Keratinocyte (primary cell): ENCODE results near the gene BRSK2. TPM values are rescaled to one million over a fixed set of nuclear protein-coding genes. Genes with fewer than 3 reads are reported as not detected.

Experiments
- DNase-seq: peaks from one replicate; pipeline ENCODE4 v3.0.0-alpha.2; 2011; ENCODE audit warnings: low read depth, missing footprints, low spot score
- FAIRE-seq: peaks from 2 replicates; lab custom pipeline; 2011; peaks lifted over from hg19 to GRCh38; lab: Jason Lieb, UNC
- H2AFZ ChIP-seq: 2 replicates; pipeline ENCODE4 v1.6.0; 2012; ENCODE audit warnings: low read length, control low read depth, inconsistent platforms; ENCODE audit not compliant: control insufficient read depth
- H3K27ac ChIP-seq: 2 replicates; pipeline ENCODE4 v1.5.1; 2011; ENCODE audit warnings: low read length; ENCODE audit not compliant: control insufficient read depth, insufficient read depth
- H3K27me3 ChIP-seq: 3 replicates; pipeline ENCODE4 v1.6.0; 2011; ENCODE audit warnings: low read length; ENCODE audit not compliant: control insufficient read depth, insufficient read depth; ENCODE audit errors: extremely low read depth
- H3K36me3 ChIP-seq, 2 experiments: 2 replicates in 1 of 2; 3 replicates in 1 of 2; pipeline ENCODE4 v1.5.1; 2011; ENCODE audit warnings: low read length in 2 of 2, mild to moderate bottlenecking in 1 of 2; ENCODE audit not compliant: control insufficient read depth in 2 of 2, insufficient read depth in 2 of 2; ENCODE audit errors: extremely low read depth in 1 of 2
- H3K4me1 ChIP-seq: 3 replicates; pipeline ENCODE4 v1.5.1; 2011; ENCODE audit warnings: low read length; ENCODE audit not compliant: control insufficient read depth, insufficient read depth; ENCODE audit errors: extremely low read depth
- H3K4me2 ChIP-seq: 3 replicates; pipeline ENCODE4 v1.6.0; 2011; ENCODE audit warnings: low read depth, low read length; ENCODE audit not compliant: control insufficient read depth, insufficient read depth; ENCODE audit errors: extremely low read depth
- H3K4me3 ChIP-seq, 3 experiments: fragments of 200-600 bp in 1 of 3; sonication (generic) in 1 of 3; 2 replicates in 2 of 3; 3 replicates in 1 of 3; pipeline ENCODE4 v1.5.1; 2011 to 2016; ENCODE audit warnings: low read length in 3 of 3, mild to moderate bottlenecking in 3 of 3, control low read depth in 2 of 3, inconsistent platforms in 1 of 3, low read depth in 1 of 3, mixed read lengths in 1 of 3, mixed run types in 1 of 3, moderate library complexity in 1 of 3; ENCODE audit not compliant: control insufficient read depth in 2 of 3, insufficient read depth in 2 of 3; ENCODE audit errors: extremely low read depth in 1 of 3
- H3K79me2 ChIP-seq: 2 replicates; pipeline ENCODE4 v1.6.0; 2012; ENCODE audit warnings: low read length; ENCODE audit not compliant: control insufficient read depth, insufficient read depth
- H3K9ac ChIP-seq: 3 replicates; pipeline ENCODE4 v1.6.0; 2011; ENCODE audit warnings: low read length; ENCODE audit not compliant: control insufficient read depth, insufficient read depth; ENCODE audit errors: extremely low read depth
- H3K9me1 ChIP-seq: 3 replicates; pipeline ENCODE4 v1.6.0; 2011; ENCODE audit warnings: low read length; ENCODE audit not compliant: control insufficient read depth, insufficient read depth; ENCODE audit errors: extremely low read depth
- H3K9me3 ChIP-seq: 2 replicates; pipeline ENCODE4 v1.5.1; 2012; ENCODE audit warnings: low read depth, low read length; ENCODE audit not compliant: control insufficient read depth
- H4K20me1 ChIP-seq: 3 replicates; pipeline ENCODE4 v1.6.0; 2011; ENCODE audit warnings: low read length; ENCODE audit not compliant: control insufficient read depth, insufficient read depth; ENCODE audit errors: extremely low read depth
- EZH2 ChIP-seq: IDR thresholded peaks from one replicate; pipeline ENCODE4 v1.6.1; 2012; ENCODE audit warnings: inconsistent platforms, mild to moderate bottlenecking, low read length, moderate library complexity
- dilution Hi-C: fragments of 300-500 bp; cut with MboI; formaldehyde crosslinking; loops from one replicate; pipeline ENCODE4 v1.7.0; 2020; ENCODE audit warnings: low sequenced_read_pairs; ENCODE audit not compliant: extremely low pct_ligation_motif_present
- polyA plus RNA-seq, 5 experiments: library from polyadenylated mRNA; depleted of rRNA in 3 of 5; stranded (reverse) in 3 of 5; stranded (forward) in 1 of 5; unstranded in 1 of 5; fragments of >200 nt; gene quantifications; 1 replicate in 1 of 5; 2 replicates in 3 of 5; 3 replicates in 1 of 5; pipeline versions ENCODE4 v1.2.1 to v1.2.3, GENCODE V29; 2011 to 2012; ENCODE audit warnings: missing spikeins in 2 of 5, low read depth in 1 of 5, low replicate concordance in 1 of 5
- TF ChIP-seq, protein P1 (sequence below), 3 experiments: IDR thresholded peaks in 1 of 3; conservative IDR thresholded peaks in 1 of 3; optimal IDR thresholded peaks in 1 of 3; 2 replicates in 2 of 3; 3 replicates in 1 of 3; pipeline versions ENCODE3 to v1.5.1; 2011; ENCODE audit warnings: low read length in 3 of 3, mild to moderate bottlenecking in 3 of 3, moderate library complexity in 2 of 3, control low read depth in 1 of 3, inconsistent platforms in 1 of 3; ENCODE audit not compliant: insufficient read depth in 2 of 3; ENCODE audit errors: extremely low read depth in 1 of 3

Gene BRSK2
- polyA plus RNA-seq, 1 donor (not counting 4 experiments of a cell fraction or from before 2014, with no cell fraction given), result 0.09 TPM

DNA sequence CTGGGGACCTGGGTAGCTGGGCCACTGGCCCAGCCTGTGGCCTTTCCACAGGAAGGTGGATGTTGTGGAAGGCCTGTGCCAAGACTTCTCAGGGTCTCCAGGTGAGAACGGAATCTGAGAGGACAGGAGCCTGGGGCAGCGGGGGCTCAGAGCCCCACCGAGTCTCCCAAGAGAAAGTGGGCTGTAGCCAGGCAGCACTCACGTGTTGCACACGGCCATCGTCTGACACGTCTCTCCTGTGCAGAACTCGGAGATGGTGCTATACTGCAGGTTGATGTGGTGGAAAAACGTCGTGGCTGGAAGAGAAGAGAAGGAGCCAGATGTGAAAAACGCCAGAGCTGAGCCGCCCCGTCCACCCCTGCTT is 90.4 kb downstream of the BRSK2 start:
- no peaks in the 10 kb centered on the region for H3K9me3 ChIP-seq
- no peak overlapping the region for H3K4me3 ChIP-seq
- H3K79me2 ChIP-seq, result peaks cover 25% of the 10 kb centered on the region
- peaks cover 1% of the 10 kb centered on the region for H3K4me1 ChIP-seq
- no peak for DNase-seq
- no peaks in the 10 kb centered on the region for H3K9me1 ChIP-seq
- FAIRE-seq, result no peak
- no peak overlapping the region for H3K4me2 ChIP-seq
- dilution Hi-C loops, result no loop called here
- H2AFZ ChIP-seq, result no peak overlapping the region
- H4K20me1 ChIP-seq, result peaks cover 19% of the 10 kb centered on the region
- TF ChIP-seq, protein P1, sequence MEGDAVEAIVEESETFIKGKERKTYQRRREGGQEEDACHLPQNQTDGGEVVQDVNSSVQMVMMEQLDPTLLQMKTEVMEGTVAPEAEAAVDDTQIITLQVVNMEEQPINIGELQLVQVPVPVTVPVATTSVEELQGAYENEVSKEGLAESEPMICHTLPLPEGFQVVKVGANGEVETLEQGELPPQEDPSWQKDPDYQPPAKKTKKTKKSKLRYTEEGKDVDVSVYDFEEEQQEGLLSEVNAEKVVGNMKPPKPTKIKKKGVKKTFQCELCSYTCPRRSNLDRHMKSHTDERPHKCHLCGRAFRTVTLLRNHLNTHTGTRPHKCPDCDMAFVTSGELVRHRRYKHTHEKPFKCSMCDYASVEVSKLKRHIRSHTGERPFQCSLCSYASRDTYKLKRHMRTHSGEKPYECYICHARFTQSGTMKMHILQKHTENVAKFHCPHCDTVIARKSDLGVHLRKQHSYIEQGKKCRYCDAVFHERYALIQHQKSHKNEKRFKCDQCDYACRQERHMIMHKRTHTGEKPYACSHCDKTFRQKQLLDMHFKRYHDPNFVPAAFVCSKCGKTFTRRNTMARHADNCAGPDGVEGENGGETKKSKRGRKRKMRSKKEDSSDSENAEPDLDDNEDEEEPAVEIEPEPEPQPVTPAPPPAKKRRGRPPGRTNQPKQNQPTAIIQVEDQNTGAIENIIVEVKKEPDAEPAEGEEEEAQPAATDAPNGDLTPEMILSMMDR (optimal IDR thresholded peaks at IDR 0.05 in 1 of 3, IDR thresholded peaks at IDR 0.05 in 1 of 3, conservative IDR thresholded peaks at IDR 0.05 in 1 of 3; ENCODE audit: extremely low read depth in 1 of 3, insufficient read depth in 2 of 3, low read length in 3 of 3), result no peak
- no peak for TF ChIP-seq EZH2
- no peak overlapping the region for H3K27ac ChIP-seq
- H3K27me3 ChIP-seq, result no peaks in the 10 kb centered on the region
- peaks cover 18 to 28% of the 10 kb centered on the region in 2 experiments for H3K36me3 ChIP-seq
- H3K9ac ChIP-seq, result no peak overlapping the region

DNA sequence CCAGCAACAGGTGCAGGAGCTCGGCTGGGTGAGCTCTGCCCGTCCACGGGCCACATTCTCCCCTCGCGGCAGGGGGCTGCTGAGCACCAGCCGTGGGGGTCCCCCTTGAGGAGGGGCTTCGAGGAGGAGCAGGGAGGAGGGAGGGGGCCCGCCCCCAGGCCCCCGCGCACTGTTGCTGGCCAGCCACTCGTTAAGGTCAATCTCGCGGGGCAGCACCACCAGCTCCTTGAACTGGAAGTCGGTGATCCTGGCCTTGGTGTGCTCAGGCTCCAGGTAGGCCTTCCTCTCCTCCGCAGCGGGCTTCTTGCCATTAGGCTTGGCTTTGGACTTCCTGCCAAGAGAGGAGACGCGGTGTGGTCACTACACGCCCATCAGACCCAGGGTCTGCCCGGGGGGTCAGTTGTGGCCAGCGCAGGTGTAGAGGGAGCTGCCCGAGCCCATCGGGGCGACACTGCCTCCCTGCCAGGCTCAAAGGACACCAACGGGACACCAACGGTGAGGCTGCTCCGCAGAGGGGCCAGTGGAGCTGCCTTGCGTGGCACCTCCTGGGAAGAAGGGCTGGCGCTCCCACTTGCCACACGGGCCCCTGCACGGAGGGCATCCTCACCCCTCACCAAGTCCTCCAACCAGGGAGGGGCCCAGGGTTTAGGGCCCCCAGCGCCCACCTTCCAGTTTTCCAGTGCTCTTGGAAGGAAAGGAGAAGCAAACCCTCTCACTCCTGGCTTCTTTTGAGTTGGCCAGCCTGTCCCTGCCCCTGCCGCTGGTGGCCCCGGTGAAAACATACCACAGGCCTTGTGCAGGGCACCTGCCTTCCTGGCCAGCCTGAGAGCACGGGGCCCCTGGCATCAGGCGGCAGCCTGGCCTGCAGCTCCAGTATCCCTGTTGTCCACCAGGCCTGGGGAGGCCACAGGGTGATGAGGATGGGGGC is 91.1 kb downstream of the BRSK2 start:
- DNase-seq (no peak), FAIRE-seq (no peak)
- Histone ChIP-seq H3K9ac (no peak overlapping the region), H3K27ac (no peak overlapping the region), H3K36me3 (peaks cover 18 to 28% of the 10 kb centered on the region in 2 experiments), H3K9me3 (no peaks in the 10 kb centered on the region), H3K79me2 (peaks cover 29% of the 10 kb centered on the region), H3K9me1 (no peaks in the 10 kb centered on the region), H4K20me1 (peaks cover 25% of the 10 kb centered on the region), H2AFZ (no peak overlapping the region), H3K27me3 (no peaks in the 10 kb centered on the region), H3K4me3 (no peak overlapping the region), H3K4me1 (peaks cover 3% of the 10 kb centered on the region), H3K4me2 (no peak overlapping the region)
- TF ChIP-seq, protein P1 (optimal IDR thresholded peaks at IDR 0.05 in 1 of 3, IDR thresholded peaks at IDR 0.05 in 1 of 3, conservative IDR thresholded peaks at IDR 0.05 in 1 of 3; ENCODE audit: extremely low read depth in 1 of 3, insufficient read depth in 2 of 3, low read length in 3 of 3), result no peak
- TF ChIP-seq EZH2, result no peak
- dilution Hi-C loops, result no loop called here
